ENCODE measurements around the gene DNAJB7.
A peak's percentile ranks its signal among the peaks of the same experiment; 100 is the strongest.
"Not testable (repeated sequence)": the region's sequence is repeated elsewhere in the genome, so short reads cannot be mapped to it uniquely, and the experiment has no call there.

Gene DNAJB7

DNA sequence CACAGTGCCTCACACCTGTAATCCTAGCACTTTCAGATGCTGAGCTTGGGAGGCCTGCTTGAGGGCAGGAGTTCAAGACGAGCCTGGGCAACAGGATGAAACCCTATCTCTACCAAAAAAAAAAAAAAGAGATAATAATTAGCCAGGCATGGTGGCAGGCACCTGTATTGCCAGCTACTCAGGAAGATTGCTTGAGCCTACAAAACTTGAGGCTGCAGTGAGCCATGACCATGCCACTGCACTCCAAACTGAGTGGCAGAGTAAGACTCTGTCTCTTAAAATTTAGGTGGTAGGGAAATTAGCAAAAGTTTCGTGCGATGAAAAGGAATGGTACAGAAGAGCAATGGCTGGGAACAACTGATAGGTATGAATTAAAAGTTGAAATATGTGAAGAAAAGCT, 23.4 kb downstream of the DNAJB7 start:
- FAIRE-seq = no peak

DNA sequence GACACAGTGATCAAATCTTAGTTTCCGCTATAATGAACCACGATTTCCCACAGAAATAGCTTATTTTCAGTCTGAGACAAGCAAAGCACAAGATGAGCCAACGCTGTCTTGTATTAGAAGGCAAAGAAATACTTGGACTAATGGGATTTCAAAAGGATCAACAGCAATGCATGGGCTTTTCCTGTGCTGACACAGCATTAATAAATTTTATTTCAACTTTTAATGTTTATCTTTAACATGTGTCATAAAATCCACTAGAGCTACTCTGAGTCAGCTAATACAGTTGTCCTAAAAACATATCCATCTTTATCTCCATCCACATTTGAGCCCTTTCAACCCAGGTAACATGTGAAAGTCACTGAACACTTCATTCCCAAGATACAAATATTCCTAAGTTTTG, 27.3 kb downstream of the DNAJB7 start:
- no peak for FAIRE-seq

GRCh38 chr22:40829131-40829530, 32.8 kb downstream of the DNAJB7 start:
- no peak for FAIRE-seq

- peak; percentile 85 for FAIRE-seq
These were observed 34.8 kb downstream of the DNAJB7 start for GRCh38 chr22:40826984-40827741.

GRCh38 chr22:40826292-40826691, 35.6 kb downstream of the DNAJB7 start:
- FAIRE-seq = not testable (repeated sequence)

DNA sequence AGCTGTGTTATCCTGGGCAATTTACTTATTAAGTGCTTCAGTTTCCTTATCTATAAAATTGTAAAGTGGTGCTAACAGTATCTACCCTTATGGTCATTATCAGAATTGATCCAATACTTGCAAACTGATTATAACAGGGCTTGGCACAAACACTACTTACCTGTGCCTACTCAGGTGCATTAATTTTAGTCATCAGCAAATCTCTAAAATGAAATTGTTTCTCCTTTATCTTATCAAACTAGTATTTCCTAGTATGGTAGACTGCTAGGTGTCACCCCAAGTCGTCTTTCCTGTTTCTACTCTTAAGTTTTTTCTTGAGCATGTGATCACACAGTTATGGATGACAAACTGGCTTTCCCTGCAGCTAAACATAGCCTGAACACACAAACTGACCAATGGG, 38.5 kb downstream of the DNAJB7 start:
- no peak for FAIRE-seq

GRCh38 chr22:40819599-40820140, 42.2 kb downstream of the DNAJB7 start:
- FAIRE-seq = no peak

DNA sequence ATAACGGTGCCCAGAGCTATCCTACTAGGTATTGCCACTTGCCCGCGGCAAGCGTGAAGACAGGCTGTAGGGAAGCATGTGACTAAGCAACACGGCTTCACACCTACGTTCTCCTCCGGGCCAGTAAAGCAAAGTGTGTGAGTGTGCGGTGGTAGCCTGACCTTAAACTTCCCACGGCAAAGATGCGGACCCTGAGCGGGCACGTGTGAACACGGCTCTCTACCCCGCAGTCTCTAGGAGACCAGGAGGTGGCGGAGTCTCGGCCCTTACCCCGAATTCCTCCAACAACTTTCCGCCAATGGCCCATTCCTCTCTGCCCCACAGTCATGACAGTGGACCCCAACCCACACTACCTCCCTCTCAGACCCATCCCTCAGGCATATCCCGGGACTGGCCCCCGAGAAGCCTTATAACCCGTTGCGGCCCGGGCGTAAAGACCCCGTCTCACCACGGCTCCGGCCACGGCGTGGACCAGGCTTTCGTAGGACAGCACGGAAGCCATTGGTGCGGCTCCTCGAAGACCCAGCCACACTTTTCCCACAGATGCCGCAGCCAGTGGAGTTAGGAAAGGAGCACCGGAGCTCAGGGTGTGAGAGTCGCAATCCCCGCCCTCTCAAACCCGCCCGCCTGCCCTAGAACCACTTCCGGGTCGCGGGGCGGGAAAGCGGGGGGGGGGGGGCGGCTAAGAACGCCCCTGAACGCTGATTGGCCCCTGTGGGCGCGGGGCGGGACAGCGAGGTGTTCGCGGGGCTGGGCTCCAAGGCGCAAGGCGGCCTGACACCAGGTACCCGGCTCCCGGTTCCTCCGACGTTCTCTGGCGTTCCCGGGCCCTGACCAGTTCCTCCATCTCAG, 42.9 kb downstream of the DNAJB7 start, which contains the start of gene SLC25A17:
Gene SLC25A17 (minus strand): TSS at position 600 of the 852 bp plus-strand sequence. CDS start 98 bp downstream, at position 502.
- FAIRE-seq = no peak

DNA sequence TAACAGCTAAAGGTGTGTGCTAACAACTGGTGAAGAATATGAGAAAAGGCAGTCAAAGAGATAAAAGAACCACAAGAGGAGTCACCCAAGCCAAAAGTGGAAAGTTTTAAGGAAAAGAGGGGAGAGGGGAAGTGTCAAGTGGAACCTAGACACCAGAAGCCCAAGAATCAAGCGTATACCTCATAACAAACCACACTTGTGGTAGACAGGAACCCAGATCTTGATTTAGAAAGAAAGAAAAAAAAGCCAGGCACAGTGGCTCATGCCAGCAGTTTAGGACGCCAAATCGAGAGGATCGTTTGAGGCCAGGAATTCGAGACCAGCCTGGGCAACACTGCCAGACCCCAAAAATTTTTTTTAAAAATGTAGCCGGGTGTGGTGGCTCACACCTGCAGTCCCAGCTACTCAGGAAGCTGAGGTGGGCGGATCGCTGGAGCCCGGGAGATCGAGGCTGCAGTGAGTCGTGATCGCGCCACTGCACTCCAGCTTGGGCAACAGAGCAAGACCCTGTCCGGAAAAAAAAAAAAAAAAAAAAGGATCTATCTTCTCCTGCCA, 43.6 kb downstream of the DNAJB7 start:
- FAIRE-seq = no peak

- FAIRE-seq = no peak
These were observed 44.2 kb downstream of the DNAJB7 start for GRCh38 chr22:40817737-40818136.

GRCh38 chr22:40813912-40814315, 48.0 kb downstream of the DNAJB7 start:
- no peak for FAIRE-seq
